ENCODE results near the gene FREM3.

GRCh38 chr4:143554728-143555597 is 145.5 kb downstream of the FREM3 start:
- TF ChIP-seq POLR2A (IDR thresholded peaks at IDR 0.05; ENCODE audit: low read depth, low read length) (no peak), TAF1 (IDR thresholded peaks at IDR 0.05; ENCODE audit: borderline replicate concordance, low read depth, low read length) (no peak)

Data from GM12892 (cell line).